SK-N-SH (cell line): ENCODE data around the gene SLC22A8. TPM values are rescaled to one million over a fixed set of nuclear protein-coding genes. Genes with fewer than 3 reads are reported as not detected.
"Not testable (repeated sequence)": the region's sequence is repeated elsewhere in the genome, so short reads cannot be mapped to it uniquely, and the experiment has no call there.

Source experiments
- CTCF ChIA-PET: fragments of 300-600, 350-600 bp; formaldehyde crosslinking; extraction: SDS; loops from one replicate; lab custom pipeline; 2021; lab: Yijun Ruan, JAX
- POLR2A ChIA-PET: fragments of 350-600 bp; sonication (Branson Sonifier 250); formaldehyde crosslinking; extraction: SDS; loops from one replicate; lab custom pipeline; 2020; ENCODE audit warnings: antibody characterized with exemption, inconsistent platforms; lab: Yijun Ruan, JAX
- DNase-seq: peaks from one replicate; pipeline ENCODE4 v3.0.0; 2012
- H2AFZ ChIP-seq: fragments of 200-600 bp; sonication (generic); 2 replicates; pipeline ENCODE4 v1.8.1; 2016; ENCODE audit warnings: antibody characterized with exemption, mild to moderate bottlenecking, low read depth
- H3F3A ChIP-seq: fragments of 200-600 bp; sonication (generic); replicated peaks from 2 replicates; pipeline ENCODE3; 2016; ENCODE audit warnings: antibody characterized with exemption, mild to moderate bottlenecking; ENCODE audit not compliant: insufficient read depth
- H3K27ac ChIP-seq, 2 experiments: fragments of 200-500 bp in 1 of 2; fragments of 200-600 bp in 1 of 2; sonication (Bioruptor generic) in 1 of 2; sonication (generic), shearing (Covaris generic) in 1 of 2; 2 replicates each; pipeline versions ENCODE4 v1.5.1 to v1.6.1; 2014 to 2016; ENCODE audit warnings: low read depth in 2 of 2, inconsistent platforms in 1 of 2, low read length in 1 of 2, mild to moderate bottlenecking in 1 of 2, mixed read lengths in 1 of 2
- H3K27me3 ChIP-seq: fragments of 200-600 bp; sonication (generic), shearing (Covaris generic); 2 replicates; pipeline ENCODE4 v1.6.1; 2016; ENCODE audit warnings: mixed run types; ENCODE audit not compliant: insufficient read depth
- H3K36me3 ChIP-seq, 2 experiments: fragments of 200-500 bp in 1 of 2; fragments of 200-600 bp in 1 of 2; sonication (Bioruptor generic) in 1 of 2; sonication (generic) in 1 of 2; replicated peaks in 1 of 2; 2 replicates each; pipeline versions ENCODE3 to v1.5.1; 2014 to 2016; ENCODE audit warnings: low read length in 1 of 2, mild to moderate bottlenecking in 1 of 2; ENCODE audit not compliant: insufficient read depth in 2 of 2, control insufficient read depth in 1 of 2
- H3K4me1 ChIP-seq, 2 experiments: fragments of 200-500 bp in 1 of 2; fragments of 200-600 bp in 1 of 2; sonication (Bioruptor generic) in 1 of 2; sonication (generic), shearing (Covaris generic) in 1 of 2; 2 replicates each; pipeline versions ENCODE4 v1.5.1 to v1.6.1; 2014 to 2016; ENCODE audit warnings: low read depth in 1 of 2, low read length in 1 of 2, mixed run types in 1 of 2; ENCODE audit not compliant: insufficient read depth in 2 of 2, control insufficient read depth in 1 of 2
- H3K4me2 ChIP-seq: fragments of 200-600 bp; sonication (generic), shearing (Covaris generic); 2 replicates; pipeline ENCODE4 v1.6.1; 2017; ENCODE audit warnings: mixed run types
- H3K4me3 ChIP-seq, 2 experiments: fragments of 200-500 bp in 1 of 2; fragments of 200-600 bp in 1 of 2; sonication (Bioruptor generic) in 1 of 2; sonication (generic), shearing (Covaris generic) in 1 of 2; 2 replicates each; pipeline versions ENCODE4 v1.5.1 to v1.8.1; 2014 to 2016; ENCODE audit warnings: low read depth in 2 of 2, inconsistent platforms in 1 of 2, low read length in 1 of 2, mild to moderate bottlenecking in 1 of 2, mixed read lengths in 1 of 2, moderate library complexity in 1 of 2
- H3K79me2 ChIP-seq: fragments of 200-600 bp; sonication (generic); 2 replicates; pipeline ENCODE4 v1.8.1; 2017; ENCODE audit warnings: mild to moderate bottlenecking; ENCODE audit not compliant: insufficient read depth
- H3K9ac ChIP-seq: fragments of 200-600 bp; sonication (generic); 2 replicates; pipeline ENCODE4 v1.6.1; 2017; ENCODE audit warnings: mixed run types
- H3K9me2 ChIP-seq: fragments of 200-600 bp; sonication (generic); 2 replicates; pipeline ENCODE4 v1.6.1; 2017; ENCODE audit warnings: mixed run types
- H3K9me3 ChIP-seq: fragments of 200-600 bp; sonication (generic); 2 replicates; pipeline ENCODE4 v1.6.1; 2017; ENCODE audit warnings: mixed run types, mild to moderate bottlenecking, moderate library complexity
- H4K20me1 ChIP-seq: fragments of 200-600 bp; sonication (generic); 2 replicates; pipeline ENCODE4 v1.6.1; 2017; ENCODE audit warnings: mild to moderate bottlenecking, mixed run types; ENCODE audit not compliant: insufficient read depth
- EP300 ChIP-seq, 2 experiments: IDR thresholded peaks; 2 replicates each; pipeline versions ENCODE4 v1.4.0 to v1.6.1; 2012; ENCODE audit warnings: borderline replicate concordance in 1 of 2, low read depth in 1 of 2, low read length in 1 of 2
- FOSL2 ChIP-seq: IDR thresholded peaks from 2 replicates; pipeline ENCODE4 v1.4.0; 2012; ENCODE audit warnings: low read depth, mild to moderate bottlenecking, moderate library complexity, borderline replicate concordance
- GABPA ChIP-seq: IDR thresholded peaks from 2 replicates; pipeline ENCODE4 v1.4.0; 2012; ENCODE audit warnings: low read depth, mild to moderate bottlenecking
- GATA2 ChIP-seq: sonication (generic); formaldehyde crosslinking; IDR thresholded peaks from 2 replicates; pipeline ENCODE4 v1.5.0; 2020; ENCODE audit warnings: mild to moderate bottlenecking, missing genetic modification reagents
- JUND ChIP-seq: IDR thresholded peaks from 2 replicates; pipeline ENCODE4 v1.4.0; 2012
- NRF1 ChIP-seq: IDR thresholded peaks from 2 replicates; pipeline ENCODE4 v1.6.1; 2012; ENCODE audit warnings: low read depth, mild to moderate bottlenecking, low read length
- RAD21 ChIP-seq: IDR thresholded peaks from 2 replicates; pipeline ENCODE4 v1.6.1; 2012; ENCODE audit warnings: mild to moderate bottlenecking, low read length
- RCOR1 ChIP-seq: fragments of 150-350 bp; IDR thresholded peaks from 2 replicates; pipeline ENCODE4 v1.6.1; 2017; ENCODE audit warnings: antibody characterized with exemption, low read length
- TAF1 ChIP-seq: IDR thresholded peaks from 2 replicates; pipeline ENCODE4 v1.6.1; 2012; ENCODE audit warnings: low read depth, mild to moderate bottlenecking, low read length, moderate library complexity, borderline replicate concordance
- WGBS: methylation state at CpG from one replicate; pipeline ENCODE4 v1.1.6; 2017; ENCODE audit warnings: low lambda C conversion rate; 5-methylcytosine and 5-hydroxymethylcytosine counted together
- polyA plus RNA-seq, 3 experiments: library from polyadenylated mRNA; depleted of rRNA; stranded (reverse); fragments of >200 nt; gene quantifications; 2 replicates each; pipeline ENCODE4 v1.2.3, GENCODE V29; 2012
- TF ChIP-seq, protein P1 (sequence below): IDR thresholded peaks from 2 replicates; pipeline ENCODE4 v1.4.0; 2012; ENCODE audit warnings: low read depth
- TF ChIP-seq, protein P2 (sequence below): fragments of 200-600 bp; sonication (generic); IDR thresholded peaks from 2 replicates; pipeline ENCODE4 v1.6.1; 2017; ENCODE audit warnings: antibody characterized with exemption, mild to moderate bottlenecking, moderate library complexity

SLC22A8 gene
- polyA plus RNA-seq, 1 of the 3 experiments (the other 2 are of a cell fraction), result not detected

- no peaks in the 10 kb centered on the region for H3F3A ChIP-seq
- no peaks in the 10 kb centered on the region for H3K9me2 ChIP-seq
- H3K4me3 ChIP-seq, result no peak overlapping the region
- H3K27ac ChIP-seq, result no peak overlapping the region
- no peak overlapping the region for H3K9ac ChIP-seq
- TF ChIP-seq RCOR1 (no peak), JUND (no peak), EP300 (IDR thresholded peaks at IDR 0.05; ENCODE audit: borderline replicate concordance in 1 of 2, low read depth in 1 of 2, low read length in 1 of 2) (no peak), RAD21 (no peak), FOSL2 (no peak), GABPA (no peak), TAF1 (no peak), NRF1 (no peak), GATA2 (CRISPR knock-in tag) (no peak)
- TF ChIP-seq, protein P1, sequence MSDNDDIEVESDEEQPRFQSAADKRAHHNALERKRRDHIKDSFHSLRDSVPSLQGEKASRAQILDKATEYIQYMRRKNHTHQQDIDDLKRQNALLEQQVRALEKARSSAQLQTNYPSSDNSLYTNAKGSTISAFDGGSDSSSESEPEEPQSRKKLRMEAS, result no peak
- TF ChIP-seq, protein P2, sequence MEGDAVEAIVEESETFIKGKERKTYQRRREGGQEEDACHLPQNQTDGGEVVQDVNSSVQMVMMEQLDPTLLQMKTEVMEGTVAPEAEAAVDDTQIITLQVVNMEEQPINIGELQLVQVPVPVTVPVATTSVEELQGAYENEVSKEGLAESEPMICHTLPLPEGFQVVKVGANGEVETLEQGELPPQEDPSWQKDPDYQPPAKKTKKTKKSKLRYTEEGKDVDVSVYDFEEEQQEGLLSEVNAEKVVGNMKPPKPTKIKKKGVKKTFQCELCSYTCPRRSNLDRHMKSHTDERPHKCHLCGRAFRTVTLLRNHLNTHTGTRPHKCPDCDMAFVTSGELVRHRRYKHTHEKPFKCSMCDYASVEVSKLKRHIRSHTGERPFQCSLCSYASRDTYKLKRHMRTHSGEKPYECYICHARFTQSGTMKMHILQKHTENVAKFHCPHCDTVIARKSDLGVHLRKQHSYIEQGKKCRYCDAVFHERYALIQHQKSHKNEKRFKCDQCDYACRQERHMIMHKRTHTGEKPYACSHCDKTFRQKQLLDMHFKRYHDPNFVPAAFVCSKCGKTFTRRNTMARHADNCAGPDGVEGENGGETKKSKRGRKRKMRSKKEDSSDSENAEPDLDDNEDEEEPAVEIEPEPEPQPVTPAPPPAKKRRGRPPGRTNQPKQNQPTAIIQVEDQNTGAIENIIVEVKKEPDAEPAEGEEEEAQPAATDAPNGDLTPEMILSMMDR, result no peak
- TF ChIP-seq, all 33 proteins: peak for 0
- Histone ChIP-seq H3K36me3 (no peaks in the 10 kb centered on the region), H3K9me3 (no peaks in the 10 kb centered on the region), H3K4me2 (no peak overlapping the region), H3K79me2 (no peaks in the 10 kb centered on the region), H4K20me1 (no peaks in the 10 kb centered on the region), H3K27me3 (no peaks in the 10 kb centered on the region), H3K4me1 (no peaks in the 10 kb centered on the region), H2AFZ (no peak overlapping the region)
- 43% methylated on average over 7 of the region's 7 CpGs for WGBS
- CTCF ChIA-PET, result interaction anchor here (0.8 to 1.8 kb wide), 3 partner anchors 16 to 87 kb away, joined by 4 to 5 read pairs (median 4); no protein-coding TSS in a partner anchor
- POLR2A ChIA-PET, result no interaction called here
- DNase-seq, result no peak
Observed at GRCh38 chr11:62948765-62949320, 66.8 kb downstream of the SLC22A8 start.

DNA sequence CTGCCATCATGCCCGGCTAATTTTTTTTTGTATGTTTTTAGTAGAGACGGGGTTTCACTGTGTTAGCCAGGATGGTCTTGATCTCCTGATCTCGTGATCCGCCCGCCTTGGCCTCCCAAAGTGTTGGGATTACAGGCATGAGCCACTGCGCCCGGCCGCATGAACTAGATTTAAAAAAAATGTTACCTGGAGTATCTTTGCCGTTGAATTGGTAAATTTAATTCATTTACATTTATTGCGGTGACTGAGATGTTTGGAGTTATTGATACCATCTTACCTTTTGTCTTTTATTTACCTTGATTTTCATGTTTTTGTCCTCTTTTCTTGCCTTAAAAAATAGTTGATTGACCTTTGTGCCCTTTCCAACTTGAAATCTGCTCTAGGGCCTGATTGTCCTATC lies 70.1 kb downstream of the SLC22A8 start:
- H3F3A ChIP-seq, POLR2A ChIA-PET, DNase-seq, H3K27me3 ChIP-seq, H3K4me2 ChIP-seq, H3K27ac ChIP-seq, H3K36me3 ChIP-seq, H3K4me3 ChIP-seq, H3K9me2 ChIP-seq, H4K20me1 ChIP-seq, H3K9ac ChIP-seq, H3K9me3 ChIP-seq, H2AFZ ChIP-seq, H3K4me1 ChIP-seq, CTCF ChIA-PET, H3K79me2 ChIP-seq: not testable (repeated sequence)
- WGBS, result 77% methylated on average over 10 of the region's 10 CpGs

Other genes starting within 250 kb of the SLC22A8 start
- gene TAF6L, start 244.4 kb downstream of the SLC22A8 start, polyA plus RNA-seq (2012; rRNA removed), result 33.6 and 34.4 TPM in 2 replicates
- gene TMEM179B, start 228.4 kb downstream of the SLC22A8 start, polyA plus RNA-seq (2012; rRNA removed), result 69.6 and 73.3 TPM in 2 replicates
- gene TMEM223, start 223.8 kb downstream of the SLC22A8 start, polyA plus RNA-seq (2012; rRNA removed), result 30.4 and 40.7 TPM in 2 replicates
- 47.6 and 59.7 TPM in 2 replicates for gene NXF1, start 210.4 kb downstream of the SLC22A8 start, polyA plus RNA-seq (2012; rRNA removed)
- gene STX5, start 183.8 kb downstream of the SLC22A8 start, polyA plus RNA-seq (2012; rRNA removed), result 24.2 and 27.4 TPM in 2 replicates
- gene TEX54, start 183.0 kb downstream of the SLC22A8 start, polyA plus RNA-seq (2012; rRNA removed), result not detected in 2 replicates
- 132 TPM in 2 replicates for gene WDR74, start 176.3 kb downstream of the SLC22A8 start, polyA plus RNA-seq (2012; rRNA removed)
- 212 and 308 TPM in 2 replicates for gene SLC3A2, start 134.9 kb downstream of the SLC22A8 start, polyA plus RNA-seq (2012; rRNA removed)
- not detected in 2 replicates for gene CHRM1, start 94.5 kb downstream of the SLC22A8 start, polyA plus RNA-seq (2012; rRNA removed)
- not detected in 2 replicates for gene SLC22A6, start 30.9 kb downstream of the SLC22A8 start, polyA plus RNA-seq (2012; rRNA removed)
- not detected in 2 replicates for gene SLC22A24, start 128.4 kb upstream of the SLC22A8 start, polyA plus RNA-seq (2012; rRNA removed)
- gene SLC22A25, start 227.8 kb upstream of the SLC22A8 start, polyA plus RNA-seq (2012; rRNA removed), result not detected in 2 replicates